Epithelial cell of alveolus of lung (primary cell): Measurements from ENCODE around the gene FAH. TPM values are rescaled to one million over a fixed set of nuclear protein-coding genes. Genes with fewer than 3 reads are reported as not detected.

Experiments used
- total RNA-seq: library from RNA; depleted of rRNA; stranded (reverse); fragments of >200 nt; gene quantifications from 2 replicates; pipeline ENCODE4 v1.2.1, GENCODE V29; 2015

FAH gene
- total RNA-seq = 23.2 and 32.3 TPM in 2 replicates

DNA sequence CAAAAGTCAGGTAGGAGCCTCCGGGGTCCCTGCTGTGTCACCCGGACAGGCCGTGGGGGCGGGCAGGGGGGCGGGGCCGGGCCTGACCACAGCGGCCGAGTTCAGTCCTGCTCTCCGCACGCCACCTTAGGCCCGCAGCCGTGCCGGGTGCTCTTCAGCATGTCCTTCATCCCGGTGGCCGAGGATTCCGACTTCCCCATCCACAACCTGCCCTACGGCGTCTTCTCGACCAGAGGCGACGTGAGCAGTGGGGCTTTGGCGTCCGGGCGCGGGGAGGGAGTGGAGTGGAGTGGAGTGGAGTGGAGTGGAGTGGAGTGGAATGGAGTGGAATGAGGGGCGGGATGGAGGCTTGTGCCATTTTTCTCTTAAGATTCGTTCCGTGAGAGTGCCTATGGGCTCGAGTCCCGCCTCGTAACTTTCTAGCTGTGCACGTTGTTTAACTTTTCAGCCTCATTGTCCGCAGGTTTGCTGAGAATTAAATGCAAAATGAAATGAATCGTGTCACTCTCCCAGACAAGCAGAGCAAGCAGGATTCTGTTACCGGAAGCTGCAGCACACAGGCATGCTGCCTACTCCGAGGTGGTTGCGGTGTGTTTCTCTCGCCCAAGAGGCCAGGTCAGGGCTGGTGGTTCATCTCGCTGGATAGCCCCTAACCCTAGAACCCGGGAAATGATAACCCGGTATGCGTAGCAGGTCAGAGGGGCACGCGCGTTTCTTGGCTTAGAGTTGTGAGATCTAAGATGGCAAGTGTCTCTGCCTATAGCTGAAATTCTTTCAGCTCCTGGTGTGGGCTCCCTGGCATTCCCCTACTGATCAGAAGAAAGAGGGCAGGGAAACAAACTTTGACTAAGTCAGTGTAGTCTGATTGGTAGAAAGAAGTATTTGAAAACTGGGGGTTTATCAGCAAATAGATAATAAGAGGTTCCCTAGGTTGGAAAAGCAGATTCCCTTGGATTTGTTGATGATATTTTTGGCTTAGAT is at the start of gene FAH:
Gene FAH, plus strand, starts transcription at position 104 of the 981 bp plus-strand sequence. Its CDS starts 56 bp downstream, at position 160.

Other genes starting within 250 kb of the FAH start
- 2.6 and 3.9 TPM in 2 replicates for gene BCL2A1, start 181.8 kb upstream of the FAH start, total RNA-seq
- gene ZFAND6, start 93.3 kb upstream of the FAH start, total RNA-seq = 70.3 and 105 TPM in 2 replicates
- 1.1 TPM in 1 of 2 replicates, not detected in the other for gene CTXND1, start 99.2 kb downstream of the FAH start, total RNA-seq